Esophagus muscularis mucosa (tissue), 4 donors: ENCODE data around the gene KCNJ18. TPM values are rescaled to one million over a fixed set of nuclear protein-coding genes. Genes with fewer than 3 reads are reported as not detected.
"Not testable (repeated sequence)": the region's sequence is repeated elsewhere in the genome, so short reads cannot be mapped to it uniquely, and the experiment has no call there.

Source experiments
- DNase-seq: peaks from one replicate; pipeline ENCODE4 v3.0.0-alpha.2; 2017; ENCODE audit errors: extremely low spot score
- H3K27ac ChIP-seq, 4 donors: fragments of 200-600 bp; sonication (generic); replicated peaks in 1 of 4; 1 replicate in 3 of 4; 2 replicates in 1 of 4; pipeline ENCODE4 v1.5.1; 2016 to 2019; ENCODE audit warnings: mild to moderate bottlenecking in 1 of 4
- H3K27me3 ChIP-seq, 4 donors: fragments of 200-600 bp; sonication (generic); one replicate each; pipeline versions ENCODE4 v1.5.1 to v1.6.0; 2016 to 2019
- H3K36me3 ChIP-seq, 4 donors: fragments of 200-600 bp; sonication (generic); one replicate each; pipeline ENCODE4 v1.5.1; 2016 to 2019
- H3K4me1 ChIP-seq, 4 donors: fragments of 200-600 bp; sonication (generic); one replicate each; pipeline ENCODE4 v1.5.1; 2016 to 2019
- H3K4me3 ChIP-seq, 4 donors: fragments of 200-600 bp; sonication (generic); 1 replicate in 2 of 4; 2 replicates in 2 of 4; pipeline ENCODE4 v1.5.1; 2016 to 2019; ENCODE audit warnings: mild to moderate bottlenecking in 4 of 4, moderate library complexity in 1 of 4
- H3K9me3 ChIP-seq, 4 donors: fragments of 200-600 bp; sonication (generic); 1 replicate in 3 of 4; 2 replicates in 1 of 4; pipeline ENCODE4 v1.5.1; 2016 to 2019
- CTCF ChIP-seq, 3 experiments: fragments of 200-600 bp in 2 of 3; fragments of 450-650 bp in 1 of 3; sonication (generic) in 2 of 3; IDR thresholded peaks; one replicate each; pipeline ENCODE4 v1.5.1; 2017 to 2019; ENCODE audit warnings: antibody characterized with exemption in 3 of 3, mild to moderate bottlenecking in 2 of 3, moderate library complexity in 1 of 3
- EP300 ChIP-seq: sonication (generic); formaldehyde crosslinking; IDR thresholded peaks from one replicate; pipeline ENCODE4 v1.6.1; 2017; ENCODE audit warnings: antibody characterized with exemption
- POLR2A ChIP-seq: fragments of 450-650 bp; IDR thresholded peaks from one replicate; pipeline ENCODE4 v1.6.1; 2017; ENCODE audit warnings: antibody characterized with exemption, moderate library complexity, mild to moderate bottlenecking, low read depth
- POLR2AphosphoS5 ChIP-seq, 2 donors: sonication (generic); formaldehyde crosslinking; IDR thresholded peaks; one replicate each; pipeline ENCODE4 v1.6.1; 2017; ENCODE audit warnings: antibody characterized with exemption in 2 of 2
- WGBS: methylation state at CpG from one replicate; pipeline ENCODE4 v1.1.5; 2018; 5-methylcytosine and 5-hydroxymethylcytosine counted together
- intact Hi-C: fragments of 100-400 bp; cut with DNase I; formaldehyde crosslinking; loops from one replicate; pipeline ENCODE4 v1.15.1; 2023
- total RNA-seq, 4 donors: library from RNA; depleted of rRNA; stranded (reverse); fragments of >200 nt; gene quantifications; one replicate each; pipeline versions ENCODE4 v1.1.0 to v1.2.1, GENCODE V29; 2016

The KCNJ18 gene
- total RNA-seq, 4 donors from 2014 or later = not detected

GRCh38 chr17:21677911-21678310 lies 14.4 kb upstream of the KCNJ18 start:
- Histone ChIP-seq H3K27me3 (peaks cover 0 to 39% (median 0%) of the 10 kb centered on the region in 4 donors), H3K9me3 (no peaks in the 10 kb centered on the region), H3K27ac (no peak overlapping the region), H3K4me1 (no peaks in the 10 kb centered on the region), H3K4me3 (no peak overlapping the region), H3K36me3 (no peaks in the 10 kb centered on the region)
- intact Hi-C loops = no loop called here
- no peak for DNase-seq
- WGBS = 75% methylated on average over 17 of the region's 17 CpGs
- TF ChIP-seq EP300 = no peak
- no peak for TF ChIP-seq POLR2A
- no peak for TF ChIP-seq POLR2AphosphoS5 (IDR thresholded peaks at IDR 0.05)
- no peak for TF ChIP-seq CTCF (IDR thresholded peaks at IDR 0.05)

DNA sequence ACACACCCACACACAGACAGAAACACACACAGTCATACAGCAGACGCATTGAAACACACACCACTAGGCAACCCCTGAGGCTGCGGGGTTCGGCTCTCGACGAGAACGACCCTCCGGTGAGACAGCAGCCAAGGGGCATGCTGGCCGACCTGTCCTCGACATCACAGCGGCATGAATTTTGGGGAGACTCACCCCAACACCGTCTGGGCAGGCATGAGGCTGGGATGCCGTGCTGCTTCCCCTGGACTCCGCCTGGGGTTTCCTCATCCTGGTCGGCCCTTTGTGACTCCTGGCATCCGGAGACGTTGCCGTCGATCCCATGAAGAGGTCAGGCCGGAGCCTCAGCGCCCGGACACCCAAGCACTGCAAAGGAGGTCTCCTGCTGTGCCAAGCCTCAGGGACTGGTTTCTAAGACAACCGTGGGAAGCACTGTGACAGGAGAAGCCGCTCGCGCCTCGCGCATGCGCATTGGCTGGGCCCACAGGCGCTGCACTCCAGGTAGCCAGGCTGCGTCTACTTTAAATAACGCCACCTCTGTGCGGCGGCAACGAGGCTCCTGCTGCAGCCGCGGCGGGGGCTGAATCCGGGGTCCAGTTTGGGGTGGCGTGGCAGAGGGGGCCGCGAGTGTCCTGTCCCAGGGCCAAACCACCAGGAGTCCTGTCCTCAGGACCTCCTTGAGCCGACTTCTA lies 13.8 kb upstream of the KCNJ18 start:
- Histone ChIP-seq H3K4me1 (no peaks in the 10 kb centered on the region), H3K36me3 (no peaks in the 10 kb centered on the region), H3K4me3 (no peak overlapping the region), H3K27ac (no peak overlapping the region), H3K9me3 (no peaks in the 10 kb centered on the region), H3K27me3 (peaks cover 0 to 39% (median 0%) of the 10 kb centered on the region in 4 donors)
- 82% methylated on average over 26 of the region's 42 CpGs for WGBS
- DNase-seq = no peak
- TF ChIP-seq POLR2A (no peak), POLR2AphosphoS5 (IDR thresholded peaks at IDR 0.05) (no peak), EP300 (no peak), CTCF (IDR thresholded peaks at IDR 0.05) (no peak)
- intact Hi-C loops = no loop called here

GRCh38 chr17:21679256-21680146 lies 12.8 kb upstream of the KCNJ18 start:
- no peak for DNase-seq
- WGBS = 82% methylated on average over 31 of the region's 62 CpGs

DNA sequence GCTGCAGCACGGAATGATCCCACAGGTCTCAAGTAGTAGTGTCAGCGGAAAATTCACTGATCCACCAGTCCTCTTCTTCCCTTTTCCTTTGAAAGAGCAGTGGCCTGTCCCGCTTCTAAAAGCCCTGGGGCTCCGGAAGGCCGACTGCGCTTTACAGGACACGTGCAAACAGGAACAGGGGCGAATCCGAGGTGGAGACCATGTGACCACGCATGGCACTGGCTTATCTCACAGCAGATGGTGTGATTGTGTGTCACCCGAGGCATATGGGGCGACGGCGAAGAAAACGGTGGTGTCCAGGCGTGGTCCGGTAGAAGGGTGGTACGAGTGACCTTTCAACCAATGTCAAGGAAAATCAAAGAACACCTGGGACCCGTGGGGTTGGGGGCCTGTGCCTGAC lies 12.0 kb upstream of the KCNJ18 start:
- 85% methylated on average over 18 of the region's 19 CpGs for WGBS
- DNase-seq = no peak

More at GRCh38 chr17:21679256-21680146, 12.8 kb upstream of the KCNJ18 start:
- Histone ChIP-seq H3K4me3 (no peak overlapping the region), H3K9me3 (no peaks in the 10 kb centered on the region), H3K4me1 (no peaks in the 10 kb centered on the region), H3K36me3 (no peaks in the 10 kb centered on the region), H3K27ac (no peak overlapping the region), H3K27me3 (peaks cover 0 to 31% (median 0%) of the 10 kb centered on the region in 4 donors)
- TF ChIP-seq POLR2AphosphoS5 (IDR thresholded peaks at IDR 0.05) (no peak), EP300 (no peak), POLR2A (no peak), CTCF (IDR thresholded peaks at IDR 0.05) (no peak)
- intact Hi-C loops = no loop called here

DNA sequence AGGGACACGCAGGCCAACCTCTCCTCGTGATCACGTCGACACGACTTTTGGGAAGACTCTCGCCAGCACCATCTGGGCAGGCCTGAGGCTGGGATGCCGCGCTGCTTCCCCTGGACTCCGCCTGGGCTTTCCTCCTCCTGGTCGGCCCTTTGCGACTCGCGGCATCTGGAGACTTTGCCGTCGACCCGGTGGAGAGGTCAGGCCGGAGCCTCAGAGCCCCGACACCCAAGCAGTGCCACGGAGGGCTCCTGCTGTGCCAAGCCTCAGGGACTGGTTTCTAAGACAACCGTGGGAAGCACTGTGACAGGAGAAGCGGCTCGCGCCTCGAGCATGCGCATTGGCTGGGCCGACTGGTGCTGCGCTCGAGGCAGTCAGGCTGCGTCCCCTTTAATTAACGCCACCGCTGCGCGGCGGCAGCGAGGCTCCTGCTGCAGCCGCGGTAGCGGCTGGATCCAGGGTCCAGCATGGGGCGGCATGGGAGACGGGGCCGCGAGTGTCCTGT lies 11.4 kb upstream of the KCNJ18 start:
- H3K9me3 ChIP-seq, DNase-seq, H3K27ac ChIP-seq, H3K36me3 ChIP-seq, H3K4me3 ChIP-seq, H3K4me1 ChIP-seq, intact Hi-C loops: not testable (repeated sequence)
- 68% methylated on average over 31 of the region's 42 CpGs for WGBS
- H3K27me3 ChIP-seq = peaks cover 0 to 30% (median 0%) of the 10 kb centered on the region in 4 donors

More for the DNA sequence above, 12.0 kb upstream of the KCNJ18 start:
- no peaks in the 10 kb centered on the region for H3K36me3 ChIP-seq
- H3K4me3 ChIP-seq = no peak overlapping the region
- H3K27me3 ChIP-seq = peaks cover 0 to 30% (median 0%) of the 10 kb centered on the region in 4 donors
- H3K27ac ChIP-seq = no peak overlapping the region
- no peaks in the 10 kb centered on the region for H3K4me1 ChIP-seq
- TF ChIP-seq CTCF (IDR thresholded peaks at IDR 0.05) (no peak), POLR2A (no peak), POLR2AphosphoS5 (IDR thresholded peaks at IDR 0.05) (no peak), EP300 (no peak)
- intact Hi-C loops = no loop called here
- H3K9me3 ChIP-seq = no peaks in the 10 kb centered on the region

DNA sequence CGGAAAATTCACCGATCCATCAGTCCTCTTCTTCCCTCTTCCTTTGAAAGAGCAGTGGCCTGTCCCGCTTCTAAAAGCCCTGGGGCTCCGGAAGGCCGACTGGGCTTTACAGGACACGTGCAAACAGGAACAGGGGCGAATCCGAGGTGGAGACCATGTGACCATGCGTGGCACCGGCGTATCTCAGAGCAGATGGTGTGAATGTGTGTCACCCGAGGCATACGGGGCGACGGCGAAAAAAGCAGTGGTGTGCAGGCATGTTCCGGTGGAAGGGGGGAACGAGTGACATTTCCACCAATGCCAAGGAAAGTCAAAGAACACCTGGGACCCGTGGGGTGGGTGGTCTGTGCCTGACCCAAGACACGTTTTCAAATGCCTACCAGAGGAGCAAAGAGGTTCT lies 10.7 kb upstream of the KCNJ18 start:
- intact Hi-C loops, H3K36me3 ChIP-seq, H3K9me3 ChIP-seq, DNase-seq, H3K4me1 ChIP-seq, H3K27ac ChIP-seq, H3K4me3 ChIP-seq: not testable (repeated sequence)
- H3K27me3 ChIP-seq = peaks cover 0 to 30% (median 0%) of the 10 kb centered on the region in 4 donors
- WGBS = 90% methylated on average over 12 of the region's 20 CpGs

DNA sequence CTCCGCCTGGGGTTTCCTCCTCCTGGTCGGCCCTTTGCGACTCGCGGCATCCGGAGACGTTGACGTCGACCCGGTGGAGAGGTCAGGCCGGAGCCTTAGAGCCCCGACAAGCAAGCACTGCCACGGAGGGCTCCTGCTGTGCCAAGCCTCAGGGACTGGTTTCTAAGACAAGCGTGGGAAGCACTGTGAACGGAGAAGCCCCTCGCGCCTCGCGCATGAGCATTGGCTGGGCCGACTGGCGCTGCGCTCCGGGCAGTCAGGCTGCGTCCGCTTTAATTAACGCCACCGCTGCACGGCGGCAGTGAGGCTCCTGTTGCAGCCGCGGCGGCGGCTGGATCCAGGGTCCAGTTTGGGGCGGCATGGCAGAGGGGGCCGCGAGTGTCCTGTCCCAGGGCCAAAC lies 10.2 kb upstream of the KCNJ18 start:
- H3K4me3 ChIP-seq, H3K27ac ChIP-seq, DNase-seq, H3K9me3 ChIP-seq, H3K36me3 ChIP-seq, H3K4me1 ChIP-seq, intact Hi-C loops: not testable (repeated sequence)
- WGBS = 98% methylated on average over 19 of the region's 36 CpGs
- peaks cover 0 to 29% (median 0%) of the 10 kb centered on the region in 4 donors for H3K27me3 ChIP-seq
